ENCODE data around the gene UAP1L1. TPM values are rescaled to one million over a fixed set of nuclear protein-coding genes. Genes with fewer than 3 reads are reported as not detected.

Gene UAP1L1
- polyA plus RNA-seq, 2 of the 4 experiments (the other 2 are of a cell fraction) = 1.2 to 7.8 TPM

DNA sequence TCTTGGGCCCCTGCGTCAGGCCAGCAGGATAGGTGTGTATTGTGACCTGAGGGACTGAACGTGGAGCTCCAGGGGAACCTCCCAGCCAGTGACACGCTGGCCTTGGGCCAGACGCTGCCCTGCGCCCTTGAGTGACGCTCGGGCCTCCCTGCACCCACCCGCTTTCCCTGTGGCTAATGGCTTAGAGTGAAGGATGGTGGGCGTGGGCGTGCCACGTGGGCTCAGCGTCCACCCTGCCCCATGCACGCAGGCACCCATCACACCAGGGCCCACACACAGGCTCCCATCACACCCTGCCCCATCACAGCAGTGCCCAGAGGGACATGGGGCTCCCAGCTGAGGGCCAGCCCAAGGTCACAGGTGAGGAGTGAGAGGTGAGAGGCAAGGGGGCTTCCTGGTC, 40.3 kb upstream of the UAP1L1 start (continued):
- TF ChIP-seq TP53 (CRISPR knock-in tag; IDR thresholded peaks at IDR 0.05) (no peak), ZNF302 (CRISPR knock-in tag; IDR thresholded peaks at IDR 0.05) (no peak), ZSCAN20 (CRISPR knock-in tag; IDR thresholded peaks at IDR 0.05) (no peak), SREBF2 (IDR thresholded peaks at IDR 0.05) (no peak), ESRRA (IDR thresholded peaks at IDR 0.05; ENCODE audit: borderline replicate concordance, low read length) (no peak), HOXB13 (CRISPR knock-in tag; IDR thresholded peaks at IDR 0.05; ENCODE audit: low read depth) (no peak), NFE2L2 (conservative IDR thresholded peaks at IDR 0.05; ENCODE audit: low read length) (no peak)

DNA sequence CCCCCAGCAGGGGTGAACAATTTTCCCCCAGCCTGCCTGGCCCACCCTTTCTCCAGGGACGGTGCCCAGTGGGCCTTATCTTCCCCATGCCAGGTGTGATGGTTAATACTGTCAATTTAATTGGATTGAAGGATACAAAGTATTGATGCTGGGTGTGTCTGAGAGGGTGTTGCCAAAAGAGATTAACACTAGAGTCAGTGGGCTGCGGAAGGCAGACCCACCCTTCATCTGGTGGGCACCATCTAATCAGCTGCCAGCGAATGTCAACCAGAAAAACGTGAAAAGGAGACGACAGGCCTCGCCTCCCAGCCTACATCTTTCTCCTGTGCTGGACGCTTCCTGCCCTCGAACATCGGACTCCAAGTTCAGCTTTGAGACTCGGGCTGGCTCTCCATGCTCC, 39.8 kb upstream of the UAP1L1 start:
- H3K9me3 ChIP-seq = no peaks in the 10 kb centered on the region
- no peak overlapping the region for H3K27ac ChIP-seq
- DNase-seq (ENCODE audit: low read depth in 1 of 2, low spot score in 1 of 2) = no peak
- FAIRE-seq = no peak
- H3K4me3 ChIP-seq = no peak overlapping the region
- peaks cover 15% of the 10 kb centered on the region for H3K4me1 ChIP-seq
- CTCF ChIA-PET = interaction anchor here (0.6 to 20.4 kb wide), 12 partner anchors 9 to 250 kb away, joined by 3 to 282 read pairs (median 4); partner anchors contain the start of genes ABCA2, AJM1, C8G and FBXW5
- TF ChIP-seq HOXA7 (CRISPR knock-in tag; IDR thresholded peaks at IDR 0.05) (no peak), TP53 (CRISPR knock-in tag; IDR thresholded peaks at IDR 0.05) (no peak), CEBPB (IDR thresholded peaks at IDR 0.05) (no peak), ZSCAN20 (CRISPR knock-in tag; IDR thresholded peaks at IDR 0.05) (no peak), MAZ (IDR thresholded peaks at IDR 0.05; ENCODE audit: borderline replicate concordance, low read depth, low read length) (no peak)
- TF ChIP-seq, protein P1, sequence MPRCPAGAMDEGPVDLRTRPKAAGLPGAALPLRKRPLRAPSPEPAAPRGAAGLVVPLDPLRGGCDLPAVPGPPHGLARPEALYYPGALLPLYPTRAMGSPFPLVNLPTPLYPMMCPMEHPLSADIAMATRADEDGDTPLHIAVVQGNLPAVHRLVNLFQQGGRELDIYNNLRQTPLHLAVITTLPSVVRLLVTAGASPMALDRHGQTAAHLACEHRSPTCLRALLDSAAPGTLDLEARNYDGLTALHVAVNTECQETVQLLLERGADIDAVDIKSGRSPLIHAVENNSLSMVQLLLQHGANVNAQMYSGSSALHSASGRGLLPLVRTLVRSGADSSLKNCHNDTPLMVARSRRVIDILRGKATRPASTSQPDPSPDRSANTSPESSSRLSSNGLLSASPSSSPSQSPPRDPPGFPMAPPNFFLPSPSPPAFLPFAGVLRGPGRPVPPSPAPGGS (IDR thresholded peaks at IDR 0.05) = no peak
- no peak for ATAC-seq
- 85% methylated on average over 10 of the region's 10 CpGs for WGBS (ENCODE audit: missing lambda C conversion rate)
- no peak overlapping the region for H3K4me2 ChIP-seq
- POLR2A ChIA-PET = no interaction called here

DNA sequence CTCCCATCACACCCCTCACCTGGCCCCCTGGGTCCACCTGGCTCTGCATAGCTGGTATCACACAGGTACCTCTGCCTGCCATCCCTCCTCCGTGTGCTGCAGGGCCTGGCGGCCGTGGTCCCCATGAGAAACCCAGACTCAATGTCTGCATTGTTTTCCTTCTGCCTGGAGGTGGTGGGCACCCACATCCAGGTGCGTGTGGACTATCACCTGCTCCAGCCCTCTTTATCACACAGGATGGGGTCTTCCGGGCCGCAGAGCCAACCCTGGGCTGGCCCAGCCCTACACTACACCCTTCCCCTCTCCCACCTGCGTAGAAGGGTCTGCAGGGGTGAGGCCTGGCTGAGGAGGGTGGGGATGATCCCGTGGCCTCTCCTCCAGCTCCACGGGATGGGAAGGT, 38.4 kb upstream of the UAP1L1 start:
- ChIA-PET CTCF (interaction anchor here (1.0 to 20.4 kb wide), 7 partner anchors 9 to 252 kb away, joined by 3 to 282 read pairs (median 7); partner anchors contain the start of genes ABCA2, C8G, FBXW5 and LCN12), POLR2A (no interaction called here)
- FAIRE-seq (no peak), DNase-seq (ENCODE audit: low read depth in 1 of 2, low spot score in 1 of 2) (no peak), ATAC-seq (no peak)
- Histone ChIP-seq H3K4me3 (no peak overlapping the region), H3K4me2 (no peak overlapping the region), H3K27ac (no peak overlapping the region), H3K4me1 (peaks cover 17% of the 10 kb centered on the region), H3K9me3 (no peaks in the 10 kb centered on the region)
- TF ChIP-seq MAZ (IDR thresholded peaks at IDR 0.05; ENCODE audit: borderline replicate concordance, low read depth, low read length) (no peak), JUNB (IDR thresholded peaks at IDR 0.05) (no peak), GATA3 (IDR thresholded peaks at IDR 0.05; ENCODE audit: borderline replicate concordance) (no peak), ZC3H11A (IDR thresholded peaks at IDR 0.05) (no peak), POLR2AphosphoS2 (conservative IDR thresholded peaks at IDR 0.05; ENCODE audit: low read length) (no peak), KDM5A (IDR thresholded peaks at IDR 0.05) (no peak), CHD4 (IDR thresholded peaks at IDR 0.05; ENCODE audit: borderline replicate concordance) (no peak), MYC (IDR thresholded peaks at IDR 0.05; ENCODE audit: borderline replicate concordance, low read length) (no peak), NFE2L2 (conservative IDR thresholded peaks at IDR 0.05; ENCODE audit: low read length) (no peak), ZFP36 (IDR thresholded peaks at IDR 0.05; ENCODE audit: borderline replicate concordance, partially characterized antibody) (no peak), EHMT2 (IDR thresholded peaks at IDR 0.05; ENCODE audit: low read depth) (no peak), BHLHE40 (IDR thresholded peaks at IDR 0.05; ENCODE audit: low read depth, low read length) (no peak)
- TF ChIP-seq, protein P2, sequence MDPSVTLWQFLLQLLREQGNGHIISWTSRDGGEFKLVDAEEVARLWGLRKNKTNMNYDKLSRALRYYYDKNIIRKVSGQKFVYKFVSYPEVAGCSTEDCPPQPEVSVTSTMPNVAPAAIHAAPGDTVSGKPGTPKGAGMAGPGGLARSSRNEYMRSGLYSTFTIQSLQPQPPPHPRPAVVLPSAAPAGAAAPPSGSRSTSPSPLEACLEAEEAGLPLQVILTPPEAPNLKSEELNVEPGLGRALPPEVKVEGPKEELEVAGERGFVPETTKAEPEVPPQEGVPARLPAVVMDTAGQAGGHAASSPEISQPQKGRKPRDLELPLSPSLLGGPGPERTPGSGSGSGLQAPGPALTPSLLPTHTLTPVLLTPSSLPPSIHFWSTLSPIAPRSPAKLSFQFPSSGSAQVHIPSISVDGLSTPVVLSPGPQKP (IDR thresholded peaks at IDR 0.05; ENCODE audit: low read depth, low read length) = no peak
- TF ChIP-seq, protein P3, sequence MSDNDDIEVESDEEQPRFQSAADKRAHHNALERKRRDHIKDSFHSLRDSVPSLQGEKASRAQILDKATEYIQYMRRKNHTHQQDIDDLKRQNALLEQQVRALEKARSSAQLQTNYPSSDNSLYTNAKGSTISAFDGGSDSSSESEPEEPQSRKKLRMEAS (IDR thresholded peaks at IDR 0.05) = no peak
- TF ChIP-seq, protein P4, sequence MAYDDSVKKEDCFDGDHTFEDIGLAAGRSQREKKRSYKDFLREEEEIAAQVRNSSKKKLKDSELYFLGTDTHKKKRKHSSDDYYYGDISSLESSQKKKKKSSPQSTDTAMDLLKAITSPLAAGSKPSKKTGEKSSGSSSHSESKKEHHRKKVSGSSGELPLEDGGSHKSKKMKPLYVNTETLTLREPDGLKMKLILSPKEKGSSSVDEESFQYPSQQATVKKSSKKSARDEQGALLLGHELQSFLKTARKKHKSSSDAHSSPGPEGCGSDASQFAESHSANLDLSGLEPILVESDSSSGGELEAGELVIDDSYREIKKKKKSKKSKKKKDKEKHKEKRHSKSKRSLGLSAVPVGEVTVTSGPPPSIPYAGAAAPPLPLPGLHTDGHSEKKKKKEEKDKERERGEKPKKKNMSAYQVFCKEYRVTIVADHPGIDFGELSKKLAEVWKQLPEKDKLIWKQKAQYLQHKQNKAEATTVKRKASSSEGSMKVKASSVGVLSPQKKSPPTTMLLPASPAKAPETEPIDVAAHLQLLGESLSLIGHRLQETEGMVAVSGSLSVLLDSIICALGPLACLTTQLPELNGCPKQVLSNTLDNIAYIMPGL (CRISPR knock-in tag; IDR thresholded peaks at IDR 0.05; ENCODE audit: borderline replicate concordance) = no peak
- TF ChIP-seq, protein P5, sequence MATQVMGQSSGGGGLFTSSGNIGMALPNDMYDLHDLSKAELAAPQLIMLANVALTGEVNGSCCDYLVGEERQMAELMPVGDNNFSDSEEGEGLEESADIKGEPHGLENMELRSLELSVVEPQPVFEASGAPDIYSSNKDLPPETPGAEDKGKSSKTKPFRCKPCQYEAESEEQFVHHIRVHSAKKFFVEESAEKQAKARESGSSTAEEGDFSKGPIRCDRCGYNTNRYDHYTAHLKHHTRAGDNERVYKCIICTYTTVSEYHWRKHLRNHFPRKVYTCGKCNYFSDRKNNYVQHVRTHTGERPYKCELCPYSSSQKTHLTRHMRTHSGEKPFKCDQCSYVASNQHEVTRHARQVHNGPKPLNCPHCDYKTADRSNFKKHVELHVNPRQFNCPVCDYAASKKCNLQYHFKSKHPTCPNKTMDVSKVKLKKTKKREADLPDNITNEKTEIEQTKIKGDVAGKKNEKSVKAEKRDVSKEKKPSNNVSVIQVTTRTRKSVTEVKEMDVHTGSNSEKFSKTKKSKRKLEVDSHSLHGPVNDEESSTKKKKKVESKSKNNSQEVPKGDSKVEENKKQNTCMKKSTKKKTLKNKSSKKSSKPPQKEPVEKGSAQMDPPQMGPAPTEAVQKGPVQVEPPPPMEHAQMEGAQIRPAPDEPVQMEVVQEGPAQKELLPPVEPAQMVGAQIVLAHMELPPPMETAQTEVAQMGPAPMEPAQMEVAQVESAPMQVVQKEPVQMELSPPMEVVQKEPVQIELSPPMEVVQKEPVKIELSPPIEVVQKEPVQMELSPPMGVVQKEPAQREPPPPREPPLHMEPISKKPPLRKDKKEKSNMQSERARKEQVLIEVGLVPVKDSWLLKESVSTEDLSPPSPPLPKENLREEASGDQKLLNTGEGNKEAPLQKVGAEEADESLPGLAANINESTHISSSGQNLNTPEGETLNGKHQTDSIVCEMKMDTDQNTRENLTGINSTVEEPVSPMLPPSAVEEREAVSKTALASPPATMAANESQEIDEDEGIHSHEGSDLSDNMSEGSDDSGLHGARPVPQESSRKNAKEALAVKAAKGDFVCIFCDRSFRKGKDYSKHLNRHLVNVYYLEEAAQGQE (IDR thresholded peaks at IDR 0.05) = no peak
- WGBS (ENCODE audit: missing lambda C conversion rate) = 65% methylated on average over 6 of the region's 9 CpGs

Measured in A549 (cell line).